IMR-90 (cell line): ENCODE results near the gene CDK5RAP3.

Experiments
- CHD1 ChIP-seq: IDR thresholded peaks from 2 replicates; pipeline ENCODE4 v1.6.1; 2012; ENCODE audit warnings: low read depth, low read length, improper control_type of control experiment
- CTCF ChIP-seq: conservative IDR thresholded peaks from 2 replicates; pipeline ENCODE4 v1.5.1; 2012; ENCODE audit warnings: mild to moderate bottlenecking, low read depth, low read length, improper control_type of control experiment
- ELK1 ChIP-seq: fragments of 150-350 bp; IDR thresholded peaks from 2 replicates; pipeline ENCODE4 v1.6.1; 2016; ENCODE audit warnings: low read depth, mild to moderate bottlenecking, low read length, moderate library complexity, borderline replicate concordance
- FOS ChIP-seq: fragments of 150-350 bp; IDR thresholded peaks from 2 replicates; pipeline ENCODE4 v1.6.1; 2016; ENCODE audit warnings: low read depth, low read length
- MAFK ChIP-seq: IDR thresholded peaks from 2 replicates; pipeline ENCODE4 v1.6.1; 2012; ENCODE audit warnings: low read depth, low read length, improper control_type of control experiment
- MXI1 ChIP-seq: IDR thresholded peaks from 2 replicates; pipeline ENCODE4 v1.6.1; 2012; ENCODE audit warnings: low read depth, mild to moderate bottlenecking, low read length, moderate library complexity, borderline replicate concordance
- NFE2L2 ChIP-seq: fragments of 150-350 bp; IDR thresholded peaks from 2 replicates; pipeline ENCODE4 v1.6.1; 2016; ENCODE audit warnings: low read depth, mild to moderate bottlenecking, low read length
- POLR2A ChIP-seq: IDR thresholded peaks from 2 replicates; pipeline ENCODE4 v1.6.1; 2012; ENCODE audit warnings: mild to moderate bottlenecking, low read depth, low read length
- RAD21 ChIP-seq: IDR thresholded peaks from 2 replicates; pipeline ENCODE4 v1.6.1; 2012; ENCODE audit warnings: low read length, improper control_type of control experiment
- RCOR1 ChIP-seq: IDR thresholded peaks from 2 replicates; pipeline ENCODE4 v1.6.1; 2012; ENCODE audit warnings: mild to moderate bottlenecking, low read length, improper control_type of control experiment; ENCODE audit not compliant: insufficient replicate concordance
- RFX5 ChIP-seq: IDR thresholded peaks from 2 replicates; pipeline ENCODE4 v1.8.0; 2012; ENCODE audit warnings: low read depth, mild to moderate bottlenecking, low read length, moderate library complexity
- SMC3 ChIP-seq: fragments of 150-350 bp; IDR thresholded peaks from 2 replicates; pipeline ENCODE4 v1.6.1; 2016; ENCODE audit warnings: low read depth, mild to moderate bottlenecking, antibody characterized with exemption, low read length, moderate library complexity
- USF2 ChIP-seq: fragments of 150-350 bp; IDR thresholded peaks from 2 replicates; pipeline ENCODE4 v1.6.1; 2017; ENCODE audit warnings: mild to moderate bottlenecking, antibody characterized with exemption, low read length, low read depth

GRCh38 chr17:47948706-47949196 lies 22.2 kb upstream of the CDK5RAP3 start:
- TF ChIP-seq SMC3 = no peak
- TF ChIP-seq CTCF = no peak; the same call in 1 of the 2 replicates
- TF ChIP-seq ELK1 = no peak
- TF ChIP-seq NFE2L2 = no peak
- TF ChIP-seq FOS = no peak
- TF ChIP-seq USF2 = no peak
- no peak; the same call in 1 of the 2 replicates for TF ChIP-seq POLR2A
- TF ChIP-seq RCOR1 = no peak
- TF ChIP-seq RAD21 = no peak
- TF ChIP-seq MXI1 = no peak
- TF ChIP-seq CHD1 = no peak
- no peak for TF ChIP-seq RFX5
- TF ChIP-seq MAFK = no peak
